IMR-90 (cell line): ENCODE measurements around the gene OVOL1. TPM values are rescaled to one million over a fixed set of nuclear protein-coding genes. Genes with fewer than 3 reads are reported as not detected.

Source experiments
- ATAC-seq: fragments of 200-7000 bp; cut with Tn5 transposase; 2 replicates; pipeline ENCODE4 v1.9.1; 2020; ENCODE audit warnings: low read depth, mild to moderate bottlenecking, moderate library complexity
- BruUV-seq: library from RNA; stranded (reverse); fragments of 400-500 nt; replicated peaks from 2 replicates; lab custom pipeline; 2021; lab: Mats Ljungman, UMichigan
- CTCF ChIA-PET: fragments of 300-600 bp; formaldehyde crosslinking; extraction: SDS; loops from one replicate; lab custom pipeline; 2021; ENCODE audit warnings: antibody characterized with exemption; lab: Yijun Ruan, JAX
- POLR2A ChIA-PET: fragments of 300-600 bp; sonication (Branson Sonifier 250); formaldehyde crosslinking; loops from one replicate; lab custom pipeline; 2022; ENCODE audit warnings: antibody characterized with exemption; ENCODE audit not compliant: unreplicated experiment; lab: Charles Lee
- DNase-seq: peaks from one replicate; pipeline ENCODE4 v3.0.0; 2013
- H2AFZ ChIP-seq: replicated peaks from 2 replicates; pipeline ENCODE3; 2013; ENCODE audit warnings: low read length, mild to moderate bottlenecking; ENCODE audit not compliant: poor library complexity
- H2AK5ac ChIP-seq: 2 replicates; pipeline ENCODE4 v1.6.1; 2013; ENCODE audit warnings: low read depth, low read length, inconsistent platforms
- H2AK9ac ChIP-seq: replicated peaks from 2 replicates; pipeline ENCODE3; 2013; ENCODE audit warnings: mild to moderate bottlenecking, low read depth, low read length, moderate library complexity; ENCODE audit not compliant: poor library complexity
- H2BK120ac ChIP-seq: 2 replicates; pipeline ENCODE4 v1.6.1; 2013; ENCODE audit warnings: low read depth, low read length, inconsistent platforms
- H2BK15ac ChIP-seq: 3 replicates; pipeline ENCODE4 v1.6.1; 2013; ENCODE audit warnings: low read depth, low read length, inconsistent platforms
- H2BK20ac ChIP-seq: 2 replicates; pipeline ENCODE4 v1.6.1; 2013; ENCODE audit warnings: low read depth, mild to moderate bottlenecking, inconsistent platforms, low read length, moderate library complexity
- H2BK5ac ChIP-seq: 2 replicates; pipeline ENCODE4 v1.6.1; 2013; ENCODE audit warnings: mild to moderate bottlenecking, low read depth, low read length, inconsistent platforms; ENCODE audit not compliant: poor library complexity, severe bottlenecking
- H3K14ac ChIP-seq: replicated peaks from 2 replicates; pipeline ENCODE4 v1.6.1; 2013; ENCODE audit warnings: low read depth, low read length, inconsistent platforms
- H3K18ac ChIP-seq: 2 replicates; pipeline ENCODE4 v1.6.1; 2013; ENCODE audit warnings: low read depth, low read length, control low read depth
- H3K23ac ChIP-seq: 2 replicates; pipeline ENCODE4 v1.6.1; 2013; ENCODE audit warnings: low read depth, low read length, inconsistent platforms
- H3K27ac ChIP-seq: 2 replicates; pipeline ENCODE4 v1.5.1; 2013; ENCODE audit warnings: mild to moderate bottlenecking, control low read depth, low read length; ENCODE audit not compliant: insufficient read depth
- H3K27me3 ChIP-seq: 2 replicates; pipeline ENCODE4 v1.6.1; 2013; ENCODE audit warnings: low read length; ENCODE audit not compliant: control insufficient read depth, insufficient read depth
- H3K36me3 ChIP-seq: 2 replicates; pipeline ENCODE4 v1.6.1; 2013; ENCODE audit warnings: low read length, mixed read lengths; ENCODE audit not compliant: control insufficient read depth, insufficient read depth
- H3K4ac ChIP-seq: 2 replicates; pipeline ENCODE4 v1.6.1; 2013; ENCODE audit warnings: low read depth, low read length, inconsistent platforms
- H3K4me1 ChIP-seq: 2 replicates; pipeline ENCODE4 v1.6.1; 2013; ENCODE audit warnings: low read length, mixed read lengths; ENCODE audit not compliant: control insufficient read depth, insufficient read depth
- H3K4me2 ChIP-seq: 2 replicates; pipeline ENCODE4 v1.6.1; 2013; ENCODE audit warnings: low read depth, mild to moderate bottlenecking, control low read depth, low read length, moderate library complexity
- H3K4me3 ChIP-seq: 2 replicates; pipeline ENCODE4 v1.5.1; 2013; ENCODE audit warnings: low read depth, mild to moderate bottlenecking, control low read depth, low read length, moderate library complexity; ENCODE audit not compliant: insufficient read depth
- H3K56ac ChIP-seq: 2 replicates; pipeline ENCODE4 v1.6.1; 2013; ENCODE audit warnings: low read length, inconsistent platforms; ENCODE audit not compliant: insufficient read depth; ENCODE audit errors: extremely low read depth
- H3K79me1 ChIP-seq, 2 experiments: 2 replicates each; pipeline ENCODE4 v1.6.1; 2013; ENCODE audit warnings: low read length in 2 of 2, inconsistent platforms in 1 of 2, low read depth in 1 of 2
- H3K9ac ChIP-seq: 2 replicates; pipeline ENCODE4 v1.6.1; 2013; ENCODE audit warnings: low read depth, low read length, control low read depth
- H3K9me1 ChIP-seq: 2 replicates; pipeline ENCODE4 v1.6.1; 2013; ENCODE audit warnings: low read length, inconsistent platforms; ENCODE audit not compliant: insufficient read depth
- H3K9me3 ChIP-seq: 2 replicates; pipeline ENCODE4 v1.6.1; 2013; ENCODE audit warnings: low read length; ENCODE audit not compliant: control insufficient read depth, insufficient read depth
- H4K20me1 ChIP-seq: 2 replicates; pipeline ENCODE4 v1.6.1; 2013; ENCODE audit warnings: low read length, inconsistent platforms; ENCODE audit not compliant: insufficient read depth
- H4K5ac ChIP-seq: 2 replicates; pipeline ENCODE4 v1.6.1; 2013; ENCODE audit warnings: mild to moderate bottlenecking, low read depth, low read length, control low read depth
- H4K8ac ChIP-seq, 2 experiments: 2 replicates each; pipeline ENCODE4 v1.6.1; 2013; ENCODE audit warnings: low read depth in 2 of 2, low read length in 2 of 2, control low read depth in 1 of 2, inconsistent platforms in 1 of 2
- H4K91ac ChIP-seq: 2 replicates; pipeline ENCODE4 v1.6.1; 2013; ENCODE audit warnings: low read depth, low read length, inconsistent platforms; ENCODE audit not compliant: insufficient read depth
- BHLHE40 ChIP-seq: fragments of 150-350 bp; IDR thresholded peaks from 2 replicates; pipeline ENCODE4 v1.6.1; 2016; ENCODE audit warnings: mild to moderate bottlenecking, low read depth, low read length
- MAZ ChIP-seq: IDR thresholded peaks from 2 replicates; pipeline ENCODE4 v1.6.1; 2012; ENCODE audit warnings: low read depth, mild to moderate bottlenecking, low read length, improper control_type of control experiment, moderate library complexity, borderline replicate concordance
- MXI1 ChIP-seq: IDR thresholded peaks from 2 replicates; pipeline ENCODE4 v1.6.1; 2012; ENCODE audit warnings: low read depth, mild to moderate bottlenecking, low read length, moderate library complexity, borderline replicate concordance
- RAD21 ChIP-seq: IDR thresholded peaks from 2 replicates; pipeline ENCODE4 v1.6.1; 2012; ENCODE audit warnings: low read length, improper control_type of control experiment
- WGBS, 2 experiments: methylation state at CpG; one replicate each; pipeline versions ENCODE4 v1.1.5 to v1.1.7; 2013; ENCODE audit warnings: missing lambda C conversion rate in 2 of 2; ENCODE audit not compliant: insufficient read length in 1 of 2; ENCODE audit errors: extremely low coverage in 2 of 2; 5-methylcytosine and 5-hydroxymethylcytosine counted together
- dilution Hi-C: fragments of 300-500 bp; cut with HindIII; formaldehyde crosslinking; loops from one replicate; pipeline ENCODE4 v1.14.3; 2018; ENCODE audit warnings: low sequenced_read_pairs; ENCODE audit not compliant: unreplicated experiment
- in situ Hi-C: fragments of 300-500 bp; cut with MboI; formaldehyde crosslinking; loops from 3 replicates; pipeline ENCODE4 v1.14.3; 2019; ENCODE audit warnings: low sequenced_read_pairs, inconsistent platforms, mixed read lengths
- intact Hi-C: fragments of 100-400 bp; cut with micrococcal nuclease; formaldehyde crosslinking; loops from 2 replicates; pipeline ENCODE4 v1.10.0; 2022
- polyA plus RNA-seq, 3 experiments: library from polyadenylated mRNA; depleted of rRNA; stranded (reverse); fragments of >200 nt; gene quantifications; 2 replicates each; pipeline ENCODE4 v1.2.3, GENCODE V29; 2012; ENCODE audit warnings: low replicate concordance in 1 of 3
- total RNA-seq: library from RNA; depleted of rRNA; stranded (reverse); fragments of >200 nt; gene quantifications from 2 replicates; pipeline ENCODE4 v1.2.3, GENCODE V29; 2012

Gene OVOL1
- total and polyA plus RNA-seq, 2 of the 4 experiments (the other 2 are of a cell fraction) = not detected

DNA sequence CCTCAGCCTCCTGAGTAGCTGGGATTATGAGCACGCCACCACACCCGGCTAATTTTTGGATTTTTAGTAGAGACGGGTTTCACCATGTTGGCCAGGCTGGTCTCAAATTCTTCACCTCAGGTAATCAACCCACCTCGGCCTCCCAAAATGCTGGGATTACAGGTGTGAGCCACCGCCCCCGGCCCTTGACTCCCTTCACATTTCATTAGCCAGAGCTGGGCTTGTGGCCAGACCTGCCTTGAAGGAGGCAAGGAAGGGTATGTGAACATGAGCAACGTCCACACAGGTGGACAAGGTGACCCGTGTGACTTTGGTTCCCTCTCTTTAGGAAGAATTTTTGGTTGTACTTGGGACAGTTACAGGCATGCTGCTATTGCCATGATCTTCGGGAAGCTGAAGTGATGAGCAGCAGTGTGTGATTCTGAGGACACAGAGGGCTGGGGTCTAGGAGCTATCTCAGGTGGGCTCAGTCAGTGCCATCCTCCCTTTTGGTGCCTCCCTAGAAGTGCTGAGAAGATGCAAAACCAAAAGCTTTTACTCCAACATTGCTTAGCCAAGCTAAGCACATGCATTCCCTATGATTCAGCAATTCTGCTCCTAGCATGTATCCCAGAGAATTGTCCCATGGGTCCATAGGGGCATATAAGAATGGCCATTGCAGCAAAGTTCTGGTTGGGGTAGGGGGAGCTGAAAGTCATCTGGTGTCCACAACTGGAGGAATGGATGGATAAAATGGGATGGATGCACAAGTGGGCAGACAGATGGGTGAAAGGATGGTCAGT, 12.1 kb upstream of the OVOL1 start:
- Histone ChIP-seq H3K4me3 (no peak overlapping the region), H2BK20ac (no peak overlapping the region), H3K4ac (no peak overlapping the region), H3K4me2 (no peak overlapping the region), H3K36me3 (peaks cover 21% of the 10 kb centered on the region; the same call in 1 of the 2 replicates), H3K27ac (no peak overlapping the region), H3K9me1 (peaks cover 10% of the 10 kb centered on the region), H3K9me3 (no peaks in the 10 kb centered on the region), H3K4me1 (peaks cover 3% of the 10 kb centered on the region; the same call in 1 of the 2 replicates), H4K20me1 (peaks cover 29% of the 10 kb centered on the region), H2BK5ac (no peak overlapping the region), H2BK15ac (no peak overlapping the region), H3K27me3 (no peaks in the 10 kb centered on the region), H2AK5ac (no peak overlapping the region), H2AFZ (no peak overlapping the region), H3K56ac (no peak overlapping the region), H4K91ac (no peak overlapping the region), H3K79me1 (peaks cover 29 to 61% of the 10 kb centered on the region in 2 experiments), H2AK9ac (no peak overlapping the region), H3K14ac (no peak overlapping the region), H4K8ac (no peak overlapping the region), H2BK120ac (no peak overlapping the region), H3K18ac (no peak overlapping the region), H3K9ac (no peak overlapping the region), H4K5ac (no peak overlapping the region), H3K23ac (no peak overlapping the region)
- no CpG with 5 or more reads among the region's 9 CpGs for WGBS, 2 experiments
- intact Hi-C loops = no loop called here
- DNase-seq = no peak
- no TSS peak for BruUV-seq
- dilution Hi-C loops = no loop called here
- ATAC-seq = no peak
- ChIA-PET POLR2A (no interaction called here), CTCF (no interaction called here)
- in situ Hi-C loops = no loop called here
- TF ChIP-seq MAZ (no peak), BHLHE40 (no peak), MXI1 (no peak), RAD21 (no peak)
